Stimulated activated CD8-positive, alpha-beta memory T cell treated with anti-CD3 and anti-CD28 coated beads, Interleukin-15, amount 100 ng/mL, for 1 hour (primary cell): ENCODE data around the gene LHFPL5.
A peak's percentile ranks its signal among the peaks of the same experiment; 100 is the strongest.

ENCODE experiments used
- DNase-seq: peaks from one replicate; pipeline ENCODE4 v3.0.0-alpha.2; 2020; ENCODE audit warnings: low read depth

The LHFPL5 gene

DNA sequence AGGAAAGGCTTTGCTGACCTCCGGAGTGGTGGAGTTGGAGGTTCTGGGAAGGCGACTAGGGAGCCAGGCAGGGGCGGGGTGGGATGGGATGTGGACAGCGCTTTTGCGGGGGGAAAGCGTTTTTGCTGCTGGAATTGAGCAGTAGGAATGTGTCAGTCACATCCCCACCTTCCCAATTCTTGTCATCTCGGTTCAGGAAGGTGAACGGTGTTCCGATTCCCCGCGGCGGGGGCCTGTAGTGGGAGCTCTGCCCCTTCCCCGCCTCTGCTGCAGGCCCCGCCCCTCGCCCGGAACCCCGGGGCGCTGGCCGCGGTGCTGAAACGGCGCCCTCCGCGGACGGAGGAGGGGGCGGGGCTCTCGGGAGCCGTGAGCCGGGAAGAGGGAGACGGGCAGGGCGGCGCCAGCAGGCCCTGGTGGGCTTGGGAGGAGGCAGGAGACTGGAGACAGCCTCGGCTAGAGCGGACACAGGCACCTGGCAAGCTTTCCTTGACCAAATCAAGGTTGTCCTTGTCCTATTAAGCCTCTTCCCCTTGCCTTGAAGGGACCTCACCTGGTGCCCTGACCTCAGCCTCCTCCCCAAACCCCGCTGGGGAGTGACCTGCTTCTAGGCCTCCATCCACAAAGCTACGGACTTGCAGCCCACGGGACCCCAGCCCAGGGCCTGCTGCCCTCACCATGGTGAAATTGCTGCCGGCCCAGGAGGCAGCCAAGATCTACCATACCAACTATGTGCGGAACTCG lies at the start of gene LHFPL5:
Gene LHFPL5 (plus strand): TSS at position 357 of the 741 bp plus-strand sequence. CDS start 319 bp downstream, at position 676.
- peak; percentile 9 for DNase-seq

DNA sequence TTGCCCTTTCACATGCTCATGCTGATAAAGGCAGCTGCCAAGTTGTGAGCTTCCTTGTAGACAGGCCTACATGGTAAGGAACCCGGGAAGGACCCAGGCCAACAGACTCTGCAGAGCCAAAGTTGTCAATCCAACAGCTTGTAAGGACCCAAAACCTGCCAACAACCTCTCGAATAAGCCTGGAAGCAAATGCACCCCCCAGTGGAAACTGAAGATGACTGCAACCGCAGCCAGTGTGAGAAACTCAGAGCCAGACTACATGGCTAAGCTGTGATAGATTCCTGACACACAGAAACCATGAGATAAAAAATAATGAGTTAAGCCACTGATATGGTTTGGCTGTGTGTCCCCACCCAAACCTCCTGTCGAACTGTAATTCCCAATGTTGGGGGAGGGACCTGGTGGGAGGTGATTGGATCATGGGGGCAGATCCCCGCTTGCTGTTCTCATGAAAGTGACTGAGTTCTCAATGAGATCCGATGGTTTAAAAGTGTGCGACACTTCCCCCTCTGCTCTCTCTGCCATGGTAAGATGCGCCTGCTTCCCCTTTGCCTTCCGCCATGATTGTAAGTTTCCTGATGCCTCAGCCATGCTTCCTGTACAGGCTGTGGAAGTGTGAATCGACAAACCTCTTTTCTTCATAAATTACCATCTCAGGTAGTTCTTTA lies 47.6 kb upstream of the LHFPL5 start:
- DNase-seq, result no peak

DNA sequence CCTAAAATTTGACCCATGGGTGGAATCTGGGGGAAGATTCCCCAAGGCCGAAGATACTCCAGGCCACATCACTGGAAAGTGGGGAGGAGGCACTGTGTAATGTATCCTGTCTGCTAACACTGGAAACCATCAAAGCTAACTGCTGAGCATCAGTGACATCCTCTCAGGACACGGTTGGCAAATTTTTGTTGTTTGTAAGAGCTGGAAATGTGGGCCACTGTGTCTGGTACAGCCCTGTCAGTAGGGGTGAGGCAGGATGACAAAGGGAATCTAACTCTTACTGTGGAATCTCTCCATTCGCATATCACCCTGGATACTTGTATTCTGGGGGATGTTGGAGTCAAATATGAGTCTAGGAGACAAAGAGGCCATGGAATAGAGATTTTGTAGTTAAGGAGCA lies 45.7 kb upstream of the LHFPL5 start:
- DNase-seq, result no peak

DNA sequence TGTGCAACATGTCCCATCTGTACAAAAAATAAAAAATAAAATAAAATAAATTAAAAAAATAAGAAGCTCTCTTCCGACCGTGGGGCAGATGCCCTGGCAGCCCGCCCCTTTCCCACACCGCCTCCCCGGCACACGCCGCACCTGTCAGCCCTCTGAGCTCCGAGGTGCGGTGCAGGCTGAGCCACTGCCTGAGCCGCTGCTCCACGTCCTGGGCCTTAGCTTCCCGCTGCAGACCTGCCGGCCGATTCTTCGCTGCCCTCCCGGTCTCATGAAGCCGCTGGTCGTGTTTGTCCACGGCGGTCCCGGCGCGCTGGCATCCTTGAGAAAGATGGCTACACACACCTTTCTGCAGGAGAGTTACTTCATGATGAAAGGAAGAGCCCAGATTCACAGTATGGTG lies 39.4 kb upstream of the LHFPL5 start:
- no peak for DNase-seq

DNA sequence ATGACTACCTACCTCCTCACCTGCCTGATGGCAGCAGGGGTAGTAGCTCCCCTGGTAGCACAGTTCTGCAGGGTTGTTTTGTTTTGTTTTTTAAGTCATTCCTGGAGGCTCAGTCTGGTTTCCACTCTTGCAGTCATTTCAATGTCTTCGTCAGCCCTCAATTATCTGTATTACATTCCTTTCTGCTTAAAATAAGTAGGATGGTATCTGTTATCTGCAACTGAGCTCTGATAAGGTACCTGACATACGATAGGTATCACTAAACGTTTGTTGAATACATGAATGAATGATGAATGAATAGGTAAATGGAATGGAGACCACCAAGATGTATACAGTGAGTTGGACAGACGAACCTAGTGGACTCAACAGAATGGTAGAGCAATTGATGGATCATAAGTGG lies 35.9 kb upstream of the LHFPL5 start:
- no peak for DNase-seq

DNA sequence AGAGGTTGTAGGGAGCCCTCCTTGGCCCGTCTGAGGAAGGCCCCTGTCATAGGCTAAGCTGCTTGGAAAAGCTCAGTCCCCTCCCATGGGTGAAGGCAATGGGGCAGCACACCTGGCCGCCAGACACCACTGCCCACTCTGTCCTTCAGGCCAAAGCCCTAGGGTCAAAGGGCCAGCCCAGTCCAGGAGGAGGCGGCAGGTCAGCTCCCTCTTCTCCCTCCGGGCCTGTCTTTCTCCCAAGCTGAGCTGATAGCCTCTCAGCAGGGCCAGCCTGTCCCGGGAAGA lies 33.9 kb upstream of the LHFPL5 start:
- no peak for DNase-seq

DNA sequence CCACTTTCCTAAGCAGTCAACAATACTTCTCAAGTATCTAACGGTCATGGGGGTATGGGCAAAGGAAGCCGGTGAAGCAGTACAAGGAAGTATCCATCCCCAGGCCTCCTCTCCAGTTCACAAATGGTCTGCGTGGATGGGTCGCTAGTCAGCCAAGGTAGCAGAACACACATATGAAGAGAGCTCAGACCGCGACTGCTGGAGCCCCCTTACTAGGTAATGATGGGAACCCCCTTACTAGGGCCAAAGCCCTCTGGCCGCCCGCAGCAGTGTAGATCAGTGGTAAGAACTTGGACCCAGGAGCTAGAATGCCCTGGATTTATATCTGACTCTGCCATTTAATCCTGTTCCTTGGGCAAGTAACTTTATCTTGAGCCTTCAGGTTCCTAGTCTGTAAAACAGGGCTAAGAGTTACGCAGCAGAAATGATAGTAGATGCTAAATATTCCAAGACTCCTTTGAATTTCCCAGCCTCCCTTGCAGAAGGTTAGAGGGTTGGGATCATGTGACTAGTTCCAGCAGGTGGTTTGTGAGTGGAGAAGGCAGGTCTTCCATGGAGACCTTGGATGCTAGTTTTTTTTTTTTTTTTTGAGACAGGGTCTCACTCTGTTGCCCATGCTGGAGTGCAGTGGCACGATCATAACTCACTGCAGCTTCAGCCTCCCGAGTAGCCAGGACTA lies 30.9 kb upstream of the LHFPL5 start:
- DNase-seq, result no peak

DNA sequence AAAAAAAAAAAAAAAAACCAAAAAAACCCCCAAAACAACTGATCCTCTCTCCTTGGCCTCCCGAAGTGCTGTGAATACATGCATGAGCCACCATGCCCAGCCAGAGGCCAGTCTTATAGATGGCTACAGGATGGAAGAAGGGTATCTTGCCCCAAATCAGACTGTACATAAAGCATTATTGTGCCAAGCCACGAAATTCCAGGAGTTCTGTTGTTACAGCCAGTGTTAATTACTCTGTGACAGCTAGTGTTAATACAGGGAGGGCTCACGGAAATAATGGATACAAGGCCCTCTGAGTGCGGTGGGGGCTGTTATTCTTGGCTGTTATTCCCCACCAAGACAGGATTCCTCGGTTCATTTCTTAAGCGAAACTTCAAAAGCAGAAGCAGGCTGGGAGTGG lies 30.1 kb upstream of the LHFPL5 start:
- DNase-seq, result no peak

DNA sequence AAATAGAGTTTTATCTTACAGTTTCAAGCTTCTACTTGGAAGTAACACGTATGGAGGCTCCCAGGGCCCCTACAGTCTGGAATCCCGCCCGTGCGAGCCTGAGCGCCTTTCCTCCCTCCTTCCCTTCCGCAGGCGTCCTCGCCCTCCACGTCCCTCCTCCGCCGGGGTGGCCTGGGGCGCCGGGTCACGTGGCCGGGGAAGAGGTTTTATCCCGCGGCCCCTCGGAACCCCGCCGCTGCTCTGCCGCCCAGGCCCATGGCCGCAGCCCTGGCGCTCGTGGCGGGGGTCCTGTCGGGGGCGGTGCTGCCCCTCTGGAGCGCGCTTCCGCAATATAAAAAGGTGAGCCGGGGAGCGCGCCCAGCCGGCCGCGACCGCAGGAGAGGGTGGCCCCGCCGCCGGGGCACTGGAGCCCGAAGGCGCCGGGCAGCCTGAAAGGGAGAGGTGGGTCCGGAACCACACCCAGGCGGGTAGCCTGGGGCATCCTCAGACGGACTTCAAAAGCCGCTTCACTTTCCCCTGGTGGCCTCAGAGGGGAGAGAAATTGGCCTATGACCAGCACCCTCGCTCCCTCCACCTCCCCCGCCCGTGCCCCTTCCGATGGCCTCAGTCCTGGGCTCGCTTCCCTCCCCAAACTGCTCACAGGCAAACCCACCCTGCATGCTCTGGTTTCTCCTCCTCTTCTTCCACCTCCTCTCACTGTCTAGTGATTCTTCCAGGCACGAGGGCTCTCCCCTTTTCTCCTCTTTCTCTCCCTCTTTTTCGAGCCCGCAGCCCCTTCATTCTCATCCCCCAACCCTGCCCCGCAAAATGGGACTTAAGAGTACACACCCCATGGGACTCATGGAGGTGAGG lies 28.6 kb upstream of the LHFPL5 start, which contains the start of gene CLPSL2:
Gene CLPSL2 (plus strand): TSS at position 235 of the 852 bp plus-strand sequence. CDS start 21 bp downstream, at position 256.
- DNase-seq, result no peak

DNA sequence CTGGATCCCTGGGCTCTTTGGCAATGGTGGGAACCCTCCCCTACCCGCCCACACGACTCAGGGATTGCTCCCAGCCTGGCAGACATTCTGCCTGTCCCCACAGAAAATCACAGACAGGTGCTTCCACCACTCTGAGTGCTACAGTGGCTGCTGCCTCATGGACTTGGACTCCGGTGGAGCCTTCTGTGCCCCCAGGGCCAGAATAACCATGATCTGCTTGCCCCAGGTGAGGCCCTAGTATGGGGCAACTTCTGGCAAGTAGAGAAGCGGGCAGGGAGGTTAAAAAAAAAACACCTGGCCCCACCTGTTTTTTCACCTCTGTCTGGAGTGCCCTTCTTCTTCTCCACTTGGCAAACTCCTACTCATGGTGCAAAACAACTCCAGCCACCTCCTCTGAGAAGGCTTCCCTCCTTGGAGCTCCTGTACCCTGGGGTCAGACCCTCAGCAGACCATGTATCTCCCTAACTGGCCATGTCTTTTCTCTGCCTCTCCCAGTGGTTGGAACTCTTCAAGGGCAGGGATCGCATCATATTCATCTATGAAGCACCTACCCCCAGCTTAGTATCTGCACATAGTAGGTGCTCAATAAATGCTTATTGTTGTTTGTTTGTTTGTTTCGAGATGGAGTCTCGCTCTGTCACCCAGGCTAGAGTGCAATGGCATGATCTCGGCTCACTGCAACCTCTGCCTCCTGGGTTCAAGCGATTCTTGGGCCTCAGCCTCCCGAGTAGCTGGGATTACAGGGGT lies 27.6 kb upstream of the LHFPL5 start:
- no peak for DNase-seq

DNA sequence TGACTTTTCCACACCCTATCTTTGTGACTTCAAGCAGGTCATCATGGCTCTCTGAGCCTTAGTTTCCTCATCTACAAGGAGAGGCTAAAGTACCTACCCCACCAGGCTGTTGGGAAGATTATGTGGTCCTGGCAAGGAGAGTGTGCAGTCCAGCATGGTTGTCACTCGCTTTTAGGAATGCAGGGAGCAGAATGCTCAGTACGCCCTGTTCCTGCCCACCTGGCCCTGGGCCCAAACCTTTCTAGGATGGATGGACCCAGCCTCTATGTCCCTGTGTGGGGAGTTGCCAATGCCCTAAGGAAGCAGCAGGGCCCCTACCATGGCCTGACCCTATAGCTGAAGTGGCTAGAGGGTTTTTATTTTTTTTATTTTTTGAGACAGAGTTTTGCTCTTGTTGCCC lies 26.7 kb upstream of the LHFPL5 start:
- DNase-seq, result no peak

DNA sequence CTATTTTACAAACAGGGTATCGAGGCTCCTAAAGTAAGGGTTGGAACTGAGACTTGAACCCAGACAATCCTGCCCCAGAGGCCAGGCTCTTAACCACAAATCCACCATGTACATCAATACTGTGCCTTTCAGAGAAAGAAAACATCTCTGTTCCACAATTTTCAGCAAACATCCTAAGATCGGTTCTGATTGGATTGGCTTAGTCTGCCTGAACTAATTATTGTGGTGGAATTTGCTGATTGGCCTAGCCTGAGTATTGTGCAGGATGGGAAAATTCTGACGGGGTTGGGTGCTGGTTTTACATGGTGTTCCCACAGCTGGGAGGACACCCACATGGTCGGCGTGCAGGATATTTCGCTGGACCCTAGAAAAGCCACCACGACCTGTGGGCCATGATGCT lies 24.4 kb upstream of the LHFPL5 start, which contains the start of gene CLPSL1:
Gene CLPSL1 (plus strand): TSS at position 301 of the 400 bp plus-strand sequence. CDS start 92 bp downstream, at position 393.
- no peak for DNase-seq

DNA sequence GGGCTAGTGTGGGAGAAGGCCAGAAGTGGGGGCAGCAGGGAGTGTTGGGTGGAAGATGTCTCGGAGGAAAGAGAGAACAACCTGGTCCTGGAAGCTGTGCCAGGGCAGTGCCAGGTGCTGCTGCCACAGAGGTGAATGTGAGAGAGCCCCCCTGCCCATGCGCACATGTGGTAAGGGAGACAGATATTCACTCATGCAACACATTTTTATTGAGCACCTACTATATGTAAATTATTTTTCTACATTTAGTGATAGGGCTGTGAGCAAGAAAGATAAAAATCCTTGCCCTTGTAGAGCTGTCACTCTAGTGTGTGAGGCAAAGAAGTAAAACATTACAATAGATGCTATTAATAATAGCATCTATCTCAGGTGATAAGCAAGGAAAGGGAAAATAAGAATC lies 23.9 kb upstream of the LHFPL5 start:
- no peak for DNase-seq

DNA sequence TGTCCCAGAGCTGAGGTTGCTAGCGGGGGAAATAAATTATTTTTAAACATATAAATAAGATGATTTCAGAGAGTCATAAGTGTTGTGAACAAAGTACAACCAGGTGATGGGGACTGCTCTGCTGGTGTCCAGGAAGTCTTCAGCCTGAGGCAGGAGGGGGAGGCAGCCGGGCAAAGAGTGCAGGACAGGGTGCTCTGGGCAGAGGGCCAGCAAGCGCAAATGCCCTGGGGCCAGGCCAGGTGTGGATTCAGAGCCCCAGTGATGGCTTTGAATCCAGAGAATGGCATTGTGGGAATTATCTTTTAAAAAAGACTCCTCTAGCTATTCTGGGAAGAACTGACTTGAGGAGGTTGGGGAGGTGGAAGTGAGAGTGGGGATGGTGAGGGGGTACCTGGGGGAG lies 22.7 kb upstream of the LHFPL5 start:
- no peak for DNase-seq

DNA sequence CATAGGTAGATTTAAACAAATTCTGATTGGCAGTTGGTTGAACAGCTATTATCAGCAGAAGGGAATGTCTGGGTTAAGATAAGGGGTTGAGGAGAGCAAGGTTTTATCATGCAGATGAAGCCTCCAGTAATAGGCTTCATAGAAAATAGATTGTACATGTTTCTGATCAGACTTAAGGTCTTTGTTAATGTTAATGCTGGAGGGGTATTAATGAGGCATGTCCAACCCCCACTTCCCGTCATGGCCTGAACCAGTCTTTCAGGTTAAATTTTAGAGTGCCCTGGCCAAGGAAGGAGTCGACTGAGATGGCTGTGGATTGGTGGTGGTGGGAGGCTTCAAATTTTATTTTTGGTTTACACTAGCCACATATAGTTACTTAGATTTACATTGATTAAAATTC lies 21.0 kb upstream of the LHFPL5 start:
- no peak for DNase-seq

DNA sequence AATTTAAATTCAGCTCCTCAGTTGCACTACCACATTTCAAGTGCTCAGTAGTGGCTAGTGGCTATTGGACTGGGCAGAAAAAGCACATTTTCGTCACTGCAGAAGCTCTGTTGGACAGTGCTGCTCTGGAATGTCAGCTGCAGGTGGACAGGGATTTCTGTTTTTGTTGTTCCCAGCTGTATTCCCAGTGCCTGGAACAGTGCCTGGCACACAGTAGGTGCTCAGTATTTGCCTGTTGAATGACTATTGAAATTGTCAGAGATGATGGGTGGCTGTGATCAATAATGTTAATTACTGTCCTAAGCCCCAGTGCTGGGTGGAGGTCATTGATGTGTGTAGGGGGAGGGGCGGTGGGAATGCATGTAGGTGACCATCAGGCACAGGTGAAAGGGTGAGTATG lies 18.9 kb upstream of the LHFPL5 start:
- no peak for DNase-seq

DNA sequence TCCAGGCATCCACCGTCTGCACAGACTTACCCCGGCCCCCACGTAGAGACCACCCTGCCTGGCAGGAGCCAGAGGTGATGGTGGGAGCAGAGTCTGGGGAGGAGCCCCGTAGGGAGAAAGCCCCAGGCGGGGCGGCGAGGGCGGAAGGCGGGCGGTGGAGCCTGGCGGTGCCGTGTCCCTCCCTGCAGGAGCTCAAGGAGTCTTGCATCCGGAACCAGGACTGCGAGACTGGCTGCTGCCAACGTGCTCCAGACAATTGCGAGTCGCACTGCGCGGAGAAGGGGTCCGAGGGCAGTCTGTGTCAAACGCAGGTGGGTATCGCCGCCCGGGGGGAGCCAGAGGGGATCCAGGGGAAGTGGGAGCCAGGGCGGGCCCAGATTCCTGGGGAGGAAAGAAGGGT lies 18.3 kb upstream of the LHFPL5 start:
- no peak for DNase-seq

DNA sequence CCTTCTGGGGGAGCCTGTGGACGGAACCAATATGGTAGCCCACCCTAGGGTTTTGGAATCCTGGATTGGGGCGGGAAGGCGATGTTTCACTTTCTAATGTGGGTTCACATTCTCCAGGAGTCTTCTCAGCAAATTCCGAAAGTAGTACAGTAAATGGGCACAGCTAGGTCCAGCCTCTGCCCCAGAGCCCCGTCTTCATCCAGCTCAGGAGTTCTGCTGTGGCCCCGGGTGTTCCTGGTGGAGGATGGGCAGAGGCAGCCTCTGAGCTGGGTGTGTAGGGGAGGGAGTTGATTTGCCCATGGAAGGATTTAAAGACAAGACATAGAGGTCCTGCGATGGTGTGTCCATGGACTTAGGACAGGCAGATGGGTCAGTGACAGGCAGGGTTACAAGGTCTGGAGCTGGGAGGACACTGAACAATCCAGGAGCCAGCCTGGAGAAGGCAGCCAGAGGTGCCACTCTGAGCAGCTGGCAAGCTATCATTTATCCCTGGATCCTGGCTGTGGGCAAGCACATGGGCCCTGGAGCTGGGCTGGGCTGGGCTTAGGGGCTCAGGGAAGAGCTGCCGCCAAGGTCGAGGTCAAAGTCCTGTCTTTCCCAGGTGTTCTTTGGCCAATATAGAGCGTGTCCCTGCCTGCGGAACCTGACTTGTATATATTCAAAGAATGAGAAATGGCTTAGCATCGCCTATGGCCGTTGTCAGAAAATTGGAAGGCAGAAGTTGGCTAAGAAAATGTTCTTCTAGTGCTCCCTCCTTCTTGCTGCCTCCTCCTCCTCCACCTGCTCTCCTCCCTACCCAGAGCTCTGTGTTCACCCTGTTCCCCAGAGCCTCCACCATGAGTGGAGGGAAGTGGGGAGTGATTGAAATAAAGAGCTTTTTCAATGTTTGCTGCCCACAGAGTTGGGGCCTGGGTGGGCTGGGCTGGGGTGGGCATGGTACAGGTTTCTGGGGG lies 17.6 kb upstream of the LHFPL5 start:
- no peak for DNase-seq

DNA sequence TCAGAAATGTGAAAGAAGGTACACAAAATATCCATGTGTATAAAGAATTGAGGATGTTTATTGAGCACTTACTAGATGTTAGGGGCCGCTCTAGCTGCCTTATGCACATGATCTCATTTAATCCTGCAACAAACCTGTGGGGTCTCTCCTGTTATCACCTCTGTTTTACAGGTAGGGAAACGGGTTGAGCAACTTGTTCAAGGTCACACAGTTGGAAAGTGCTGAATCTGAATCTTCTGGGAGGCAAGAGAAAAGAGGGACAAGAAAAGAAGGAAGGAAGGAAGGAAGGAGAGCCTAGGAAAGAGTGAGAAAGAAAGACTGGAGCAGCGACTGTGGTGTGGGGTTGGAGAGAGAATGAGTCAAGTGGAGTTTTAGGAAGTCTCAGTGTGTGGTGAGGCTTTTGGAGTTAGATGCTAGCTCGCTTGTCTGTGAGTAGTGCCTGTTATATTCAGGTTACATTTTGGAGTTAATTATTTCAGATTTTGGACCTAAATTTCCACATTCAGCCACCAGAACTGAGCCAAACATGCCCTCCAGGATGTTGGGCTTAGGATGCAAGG lies 16.6 kb upstream of the LHFPL5 start:
- DNase-seq, result no peak

DNA sequence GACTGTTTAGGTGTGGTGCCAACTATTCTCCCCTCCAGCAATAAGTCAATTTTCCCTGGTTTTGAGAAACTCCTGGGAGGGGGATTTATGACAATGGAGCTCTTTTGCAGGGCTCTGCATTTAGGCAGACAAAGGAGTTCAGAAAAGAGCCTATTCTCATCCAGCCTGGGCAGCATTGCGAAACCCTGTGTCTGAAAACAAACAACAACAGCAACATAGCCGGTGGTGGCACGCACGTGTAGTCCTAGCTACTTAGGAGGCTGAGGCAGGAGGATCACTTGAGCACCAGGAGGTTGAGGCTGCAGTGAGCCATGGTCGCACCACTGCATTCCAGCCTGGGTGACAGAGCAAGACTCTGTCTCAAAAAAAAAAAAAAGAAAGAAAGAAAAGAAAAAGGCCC lies 14.5 kb upstream of the LHFPL5 start:
- no peak for DNase-seq
